Thoracic aorta (tissue), 2 donors: ENCODE results near the gene SGPP1. TPM values are rescaled to one million over a fixed set of nuclear protein-coding genes. Genes with fewer than 3 reads are reported as not detected.

Source experiments
- ATAC-seq: fragments of 150-250 bp; one replicate; pipeline ENCODE4 v1.8.0; 2017; ENCODE audit warnings: low read depth; ENCODE audit not compliant: insufficient number of reproducible peaks, low FRiP score
- DNase-seq: peaks from one replicate; pipeline ENCODE4 v3.0.0-alpha.2; 2020; ENCODE audit warnings: low spot score
- H3K27ac ChIP-seq, 2 donors: fragments of 200-600 bp; sonication (generic); 1 replicate in 1 of 2; 2 replicates in 1 of 2; pipeline ENCODE4 v1.5.1; 2016; ENCODE audit warnings: mild to moderate bottlenecking in 2 of 2, moderate library complexity in 2 of 2
- H3K27me3 ChIP-seq: fragments of 200-600 bp; sonication (generic); replicated peaks from 2 replicates; pipeline ENCODE4 v1.6.0; 2016; ENCODE audit warnings: mild to moderate bottlenecking; ENCODE audit not compliant: insufficient read depth
- H3K36me3 ChIP-seq: fragments of 200-600 bp; sonication (generic); one replicate; pipeline ENCODE4 v1.5.1; 2016
- H3K4me1 ChIP-seq, 2 donors: fragments of 200-600 bp; sonication (generic); 1 replicate in 1 of 2; 2 replicates in 1 of 2; pipeline versions ENCODE4 v1.5.1 to v1.6.0; 2016; ENCODE audit warnings: low read depth in 2 of 2, mild to moderate bottlenecking in 1 of 2; ENCODE audit not compliant: control insufficient read depth in 1 of 2
- H3K4me3 ChIP-seq: fragments of 200-600 bp; sonication (generic); 2 replicates; pipeline ENCODE4 v1.5.1; 2016; ENCODE audit warnings: mild to moderate bottlenecking
- H3K9me3 ChIP-seq: fragments of 200-600 bp; sonication (generic); 2 replicates; pipeline ENCODE4 v1.5.1; 2016
- CTCF ChIP-seq: fragments of 200-600 bp; sonication (generic); IDR thresholded peaks from one replicate; pipeline ENCODE4 v1.5.1; 2019; ENCODE audit warnings: antibody characterized with exemption
- total RNA-seq, 2 donors: library from RNA; depleted of rRNA; stranded (reverse); fragments of >200 nt; gene quantifications; one replicate each; pipeline versions ENCODE4 v1.1.0 to v1.2.3, GENCODE V29; 2016

The SGPP1 gene
- total RNA-seq, 2 donors from 2014 or later, result 24.6 to 28.4 TPM

- DNase-seq (no peak), ATAC-seq (no peak)
- no peak overlapping the region for H3K4me3 ChIP-seq
- H3K36me3 ChIP-seq, result peaks cover 3% of the 10 kb centered on the region
- no peaks in the 10 kb centered on the region for H3K27me3 ChIP-seq
- H3K27ac ChIP-seq, result no peak overlapping the region
- TF ChIP-seq CTCF, result no peak
- peaks cover 14% of the 10 kb centered on the region for H3K9me3 ChIP-seq
- peaks cover 0 to 9% of the 10 kb centered on the region in 2 donors for H3K4me1 ChIP-seq
These were observed 14.1 kb downstream of the SGPP1 start for GRCh38 chr14:63713764-63714163.

- ATAC-seq (no peak), DNase-seq (no peak)
- Histone ChIP-seq H3K4me3 (no peak overlapping the region), H3K27ac (no peak overlapping the region), H3K36me3 (peaks cover 3% of the 10 kb centered on the region), H3K27me3 (no peaks in the 10 kb centered on the region), H3K4me1 (peaks cover 0 to 9% of the 10 kb centered on the region in 2 donors), H3K9me3 (peaks cover 11% of the 10 kb centered on the region)
- no peak for TF ChIP-seq CTCF
These were observed 14.8 kb downstream of the SGPP1 start for GRCh38 chr14:63713058-63713457.

GRCh38 chr14:63712123-63712522 lies 15.7 kb downstream of the SGPP1 start:
- Histone ChIP-seq H3K27ac (no peak overlapping the region), H3K4me3 (no peak overlapping the region), H3K27me3 (no peaks in the 10 kb centered on the region), H3K36me3 (peaks cover 3% of the 10 kb centered on the region), H3K4me1 (peaks cover 0 to 9% of the 10 kb centered on the region in 2 donors), H3K9me3 (peaks cover 1% of the 10 kb centered on the region)
- TF ChIP-seq CTCF, result no peak
- ATAC-seq, result no peak
- no peak for DNase-seq

GRCh38 chr14:63710497-63710896 lies 17.4 kb downstream of the SGPP1 start:
- Histone ChIP-seq H3K4me3 (no peak overlapping the region), H3K27ac (no peak overlapping the region), H3K4me1 (peaks cover 0 to 9% of the 10 kb centered on the region in 2 donors), H3K27me3 (no peaks in the 10 kb centered on the region), H3K36me3 (peaks cover 3% of the 10 kb centered on the region), H3K9me3 (no peaks in the 10 kb centered on the region)
- TF ChIP-seq CTCF, result no peak
- ATAC-seq (no peak), DNase-seq (no peak)

GRCh38 chr14:63709589-63709988 lies 18.3 kb downstream of the SGPP1 start:
- DNase-seq (no peak), ATAC-seq (no peak)
- H3K27ac ChIP-seq, result no peak overlapping the region
- H3K27me3 ChIP-seq, result no peaks in the 10 kb centered on the region
- H3K9me3 ChIP-seq, result no peaks in the 10 kb centered on the region
- H3K36me3 ChIP-seq, result peaks cover 3% of the 10 kb centered on the region
- H3K4me1 ChIP-seq, result peaks cover 6 to 9% of the 10 kb centered on the region in 2 donors
- no peak overlapping the region for H3K4me3 ChIP-seq
- no peak for TF ChIP-seq CTCF
